OCI-LY1 (cell line): ENCODE measurements around the gene CDC42EP2.

Experiments used
- H2AFZ ChIP-seq: fragments of 200-600 bp; sonication (generic), shearing (Covaris generic); 2 replicates; pipeline ENCODE4 v1.6.0; 2014; ENCODE audit warnings: antibody characterized with exemption, mild to moderate bottlenecking, low read length
- H3F3A ChIP-seq: fragments of 200-600 bp; sonication (generic), shearing (Covaris generic); 2 replicates; pipeline ENCODE4 v1.6.0; 2014; ENCODE audit warnings: mild to moderate bottlenecking, antibody characterized with exemption, low read length, moderate library complexity; ENCODE audit not compliant: insufficient read depth
- H3K27ac ChIP-seq: fragments of 200-600 bp; sonication (generic); 2 replicates; pipeline ENCODE4 v1.5.1; 2014; ENCODE audit warnings: low read length, mixed run types, mild to moderate bottlenecking, low read depth; ENCODE audit not compliant: poor library complexity, severe bottlenecking
- H3K27me3 ChIP-seq: fragments of 200-600 bp; sonication (generic); 2 replicates; pipeline ENCODE4 v1.6.0; 2014; ENCODE audit warnings: antibody characterized with exemption, mild to moderate bottlenecking, low read length, moderate library complexity; ENCODE audit not compliant: insufficient read depth
- H3K36me3 ChIP-seq: fragments of 200-600 bp; sonication (generic); 2 replicates; pipeline ENCODE4 v1.6.1; 2014; ENCODE audit warnings: mild to moderate bottlenecking, antibody characterized with exemption, low read length, moderate library complexity, mixed read lengths; ENCODE audit not compliant: insufficient read depth
- H3K4me1 ChIP-seq: fragments of 200-600 bp; sonication (generic); 2 replicates; pipeline ENCODE4 v1.5.1; 2014; ENCODE audit warnings: mild to moderate bottlenecking, low read length, moderate library complexity; ENCODE audit not compliant: insufficient read depth, severe bottlenecking
- H3K4me2 ChIP-seq: fragments of 200-600 bp; sonication (generic), shearing (Covaris generic); 2 replicates; pipeline ENCODE4 v1.6.1; 2014; ENCODE audit warnings: low read length
- H3K4me3 ChIP-seq: fragments of 200-600 bp; sonication (generic); 2 replicates; pipeline ENCODE4 v1.5.1; 2014; ENCODE audit warnings: low read length, low read depth, mild to moderate bottlenecking, mixed read lengths; ENCODE audit not compliant: poor library complexity, severe bottlenecking
- H3K79me2 ChIP-seq: fragments of 200-600 bp; shearing (Covaris generic); 2 replicates; pipeline ENCODE4 v1.6.1; 2016; ENCODE audit warnings: mixed run types, low read length, mixed read lengths; ENCODE audit not compliant: insufficient read depth
- H3K9ac ChIP-seq: fragments of 200-600 bp; sonication (generic), shearing (Covaris generic); 2 replicates; pipeline ENCODE4 v1.6.1; 2014; ENCODE audit warnings: mild to moderate bottlenecking, low read length, mixed read lengths
- H3K9me2 ChIP-seq: fragments of 200-600 bp; sonication (generic), shearing (Covaris generic); 2 replicates; pipeline ENCODE4 v1.6.1; 2014; ENCODE audit warnings: low read depth, mild to moderate bottlenecking, low read length, mixed read lengths
- H3K9me3 ChIP-seq: fragments of 200-600 bp; shearing (Covaris generic); 2 replicates; pipeline ENCODE4 v1.6.1; 2014; ENCODE audit warnings: low read length, mixed read lengths
- H4K20me1 ChIP-seq: fragments of 200-600 bp; sonication (generic), shearing (Covaris generic); 2 replicates; pipeline ENCODE4 v1.6.0; 2016; ENCODE audit warnings: mild to moderate bottlenecking, low read length; ENCODE audit not compliant: insufficient read depth
- CTCF ChIP-seq: fragments of 200-600 bp; sonication (generic), shearing (Covaris generic); IDR thresholded peaks from 2 replicates; pipeline ENCODE4 v1.5.1; 2017; ENCODE audit warnings: mild to moderate bottlenecking, antibody characterized with exemption, low read length, moderate library complexity, mixed read lengths
- EZH2 ChIP-seq: fragments of 200-600 bp; sonication (generic), shearing (Covaris generic); IDR thresholded peaks from 2 replicates; pipeline ENCODE4 v1.8.0; 2017; ENCODE audit warnings: borderline replicate concordance, mixed run types, mild to moderate bottlenecking, antibody characterized with exemption, low read length, moderate library complexity, mixed read lengths

CDC42EP2 gene

GRCh38 chr11:65366340-65366773, 51.7 kb downstream of the CDC42EP2 start:
- Histone ChIP-seq H3K4me3 (no peak overlapping the region), H3K27me3 (peaks cover 9% of the 10 kb centered on the region; the same call in 1 of the 2 replicates), H3K9me2 (no peaks in the 10 kb centered on the region), H3F3A (no peaks in the 10 kb centered on the region), H3K4me2 (no peak overlapping the region), H3K4me1 (peaks cover 12% of the 10 kb centered on the region), H3K9me3 (no peaks in the 10 kb centered on the region), H4K20me1 (no peaks in the 10 kb centered on the region), H2AFZ (no peak overlapping the region), H3K9ac (no peak overlapping the region), H3K36me3 (no peaks in the 10 kb centered on the region), H3K79me2 (no peaks in the 10 kb centered on the region), H3K27ac (no peak overlapping the region)
- TF ChIP-seq CTCF: peak; percentile 68
- TF ChIP-seq EZH2: no peak

- Histone ChIP-seq H3K9me2 (no peaks in the 10 kb centered on the region), H2AFZ (no peak overlapping the region), H3K36me3 (no peaks in the 10 kb centered on the region), H4K20me1 (no peaks in the 10 kb centered on the region), H3F3A (no peaks in the 10 kb centered on the region), H3K4me1 (no peaks in the 10 kb centered on the region), H3K79me2 (no peaks in the 10 kb centered on the region), H3K4me3 (no peak overlapping the region), H3K27me3 (peaks cover 9% of the 10 kb centered on the region; the same call in 1 of the 2 replicates), H3K9me3 (no peaks in the 10 kb centered on the region), H3K4me2 (no peak overlapping the region), H3K27ac (no peak overlapping the region), H3K9ac (no peak overlapping the region)
- TF ChIP-seq CTCF: no peak
- no peak for TF ChIP-seq EZH2
Measured at GRCh38 chr11:65370659-65371049, 56.0 kb downstream of the CDC42EP2 start.
